ENCODE measurements around the gene SYTL4.

Gene SYTL4

GRCh38 chrX:100719139-100719538 is 12.8 kb downstream of the SYTL4 start:
- TF ChIP-seq EZH2phosphoT487 (IDR thresholded peaks at IDR 0.05; ENCODE audit: borderline replicate concordance) (no peak), CTCF (conservative IDR thresholded peaks at IDR 0.05; ENCODE audit: low read length) (no peak)

GRCh38 chrX:100717363-100717762 is 14.6 kb downstream of the SYTL4 start:
- Histone ChIP-seq H3K27me3 (ENCODE audit: insufficient read depth, low read length, poor library complexity, severe bottlenecking) (no peaks in the 10 kb centered on the region), H3F3A (ENCODE audit: low read depth) (no peaks in the 10 kb centered on the region), H4K20me1 (ENCODE audit: insufficient read depth, low read length, poor library complexity, severe bottlenecking) (no peaks in the 10 kb centered on the region), H2AFZ (ENCODE audit: low read length) (no peak overlapping the region), H3K9me3 (ENCODE audit: insufficient read depth, low read depth, low read length) (no peaks in the 10 kb centered on the region), H3K36me3 (ENCODE audit: insufficient read depth, low read length) (no peaks in the 10 kb centered on the region), H3K9ac (ENCODE audit: low read depth, low read length, poor library complexity, severe bottlenecking) (no peak overlapping the region), H3K4me2 (ENCODE audit: low read depth, low read length, poor library complexity, severe bottlenecking) (no peak overlapping the region), H3K4me3 (ENCODE audit: low read length, poor library complexity, severe bottlenecking) (no peak overlapping the region), H3K9me2 (replicated peaks; ENCODE audit: low read depth, low read length) (no peaks in the 10 kb centered on the region), H3K4me1 (ENCODE audit: insufficient read depth, low read length, poor library complexity, severe bottlenecking) (no peaks in the 10 kb centered on the region), H3K79me2 (ENCODE audit: insufficient read depth, low read length) (no peaks in the 10 kb centered on the region)
- TF ChIP-seq EZH2phosphoT487 (IDR thresholded peaks at IDR 0.05; ENCODE audit: borderline replicate concordance) (no peak), CTCF (conservative IDR thresholded peaks at IDR 0.05; ENCODE audit: low read length) (no peak)

More at GRCh38 chrX:100719139-100719538, 12.8 kb downstream of the SYTL4 start:
- Histone ChIP-seq H2AFZ (ENCODE audit: low read length) (no peak overlapping the region), H3K4me3 (ENCODE audit: low read length, poor library complexity, severe bottlenecking) (no peak overlapping the region), H3K27me3 (ENCODE audit: insufficient read depth, low read length, poor library complexity, severe bottlenecking) (no peaks in the 10 kb centered on the region), H3K4me1 (ENCODE audit: insufficient read depth, low read length, poor library complexity, severe bottlenecking) (no peaks in the 10 kb centered on the region), H3K9ac (ENCODE audit: low read depth, low read length, poor library complexity, severe bottlenecking) (no peak overlapping the region), H3K79me2 (ENCODE audit: insufficient read depth, low read length) (no peaks in the 10 kb centered on the region), H3F3A (ENCODE audit: low read depth) (no peaks in the 10 kb centered on the region), H3K9me3 (ENCODE audit: insufficient read depth, low read depth, low read length) (no peaks in the 10 kb centered on the region), H3K9me2 (replicated peaks; ENCODE audit: low read depth, low read length) (no peaks in the 10 kb centered on the region), H3K36me3 (ENCODE audit: insufficient read depth, low read length) (no peaks in the 10 kb centered on the region), H3K4me2 (ENCODE audit: low read depth, low read length, poor library complexity, severe bottlenecking) (no peak overlapping the region), H4K20me1 (ENCODE audit: insufficient read depth, low read length, poor library complexity, severe bottlenecking) (no peaks in the 10 kb centered on the region)

- H3K36me3 ChIP-seq (ENCODE audit: insufficient read depth, low read length), result no peaks in the 10 kb centered on the region
- no peaks in the 10 kb centered on the region for H3K4me1 ChIP-seq (ENCODE audit: insufficient read depth, low read length, poor library complexity, severe bottlenecking)
- no peaks in the 10 kb centered on the region for H3K9me2 ChIP-seq (replicated peaks; ENCODE audit: low read depth, low read length)
- no peaks in the 10 kb centered on the region for H3K9me3 ChIP-seq (ENCODE audit: insufficient read depth, low read depth, low read length)
- H3K79me2 ChIP-seq (ENCODE audit: insufficient read depth, low read length), result no peaks in the 10 kb centered on the region
- no peak overlapping the region for H2AFZ ChIP-seq (ENCODE audit: low read length)
- H3K4me3 ChIP-seq (ENCODE audit: low read length, poor library complexity, severe bottlenecking), result no peak overlapping the region
- H3K4me2 ChIP-seq (ENCODE audit: low read depth, low read length, poor library complexity, severe bottlenecking), result no peak overlapping the region
- TF ChIP-seq CTCF (conservative IDR thresholded peaks at IDR 0.05; ENCODE audit: low read length) (no peak), EZH2phosphoT487 (IDR thresholded peaks at IDR 0.05; ENCODE audit: borderline replicate concordance) (no peak)
- H4K20me1 ChIP-seq (ENCODE audit: insufficient read depth, low read length, poor library complexity, severe bottlenecking), result no peaks in the 10 kb centered on the region
- H3K9ac ChIP-seq (ENCODE audit: low read depth, low read length, poor library complexity, severe bottlenecking), result no peak overlapping the region
- H3K27me3 ChIP-seq (ENCODE audit: insufficient read depth, low read length, poor library complexity, severe bottlenecking), result no peaks in the 10 kb centered on the region
- no peaks in the 10 kb centered on the region for H3F3A ChIP-seq (ENCODE audit: low read depth)
Measured at GRCh38 chrX:100710816-100711215, 21.1 kb downstream of the SYTL4 start.
